HCT116 (cell line): Measurements from ENCODE around the gene PZP. TPM values are rescaled to one million over a fixed set of nuclear protein-coding genes. Genes with fewer than 3 reads are reported as not detected.

Experiments used
- ATAC-seq: fragments of 200-7000 bp; cut with Tn5 transposase; 2 replicates; pipeline ENCODE4 v1.9.1; 2020; ENCODE audit warnings: mild to moderate bottlenecking, moderate library complexity
- BruUV-seq: library from RNA; stranded (reverse); fragments of 400-500 nt; replicated peaks from 2 replicates; lab custom pipeline; 2021; lab: Mats Ljungman, UMichigan
- CTCF ChIA-PET: fragments of 300-600 bp; sonication (Branson Sonifier 250); formaldehyde crosslinking; loops from one replicate; lab custom pipeline; 2021; ENCODE audit warnings: antibody characterized with exemption; lab: Charles Lee
- POLR2A ChIA-PET: fragments of 300-600, 350-600 bp; sonication (Branson Sonifier 250); formaldehyde crosslinking; loops from one replicate; lab custom pipeline; 2021; ENCODE audit warnings: antibody characterized with exemption; lab: Charles Lee
- RAD21 ChIA-PET, 2 experiments: fragments of 300-600 bp; sonication (Branson Sonifier 250); formaldehyde crosslinking; loops; one replicate each; lab custom pipeline; 2023; ENCODE audit warnings: low total read pairs in 2 of 2; ENCODE audit not compliant: uncharacterized antibody in 2 of 2, unreplicated experiment in 2 of 2, low non-redundant PET in 1 of 2; lab: Charles Lee
- DNase-seq: peaks from one replicate; pipeline ENCODE4 v3.0.0-alpha.2; 2010; ENCODE audit warnings: low read depth, low spot score
- H2AFZ ChIP-seq: fragments of 200-600 bp; shearing (Covaris generic), sonication (generic); 2 replicates; pipeline ENCODE4 v1.6.1; 2017; ENCODE audit warnings: low read depth, mixed run types, mixed read lengths, antibody characterized with exemption, low read length; ENCODE audit not compliant: poor library complexity, severe bottlenecking
- H3K27ac ChIP-seq: 2 replicates; pipeline ENCODE4 v1.5.1; 2012; ENCODE audit warnings: low read depth, low read length
- H3K27me3 ChIP-seq: fragments of 200-600 bp; sonication (generic); 2 replicates; pipeline ENCODE4 v1.6.1; 2016; ENCODE audit warnings: mixed run types, low read length, mixed read lengths; ENCODE audit not compliant: insufficient read depth
- H3K36me3 ChIP-seq, 2 experiments: fragments of 200-500 bp in 1 of 2; fragments of 200-600 bp in 1 of 2; sonication (Bioruptor generic) in 1 of 2; sonication (generic) in 1 of 2; 2 replicates each; pipeline versions ENCODE4 v1.5.1 to v1.6.1; 2014 to 2016; ENCODE audit warnings: low read length in 2 of 2, inconsistent platforms in 1 of 2, mixed read lengths in 1 of 2, mixed run types in 1 of 2; ENCODE audit not compliant: insufficient read depth in 2 of 2, control insufficient read depth in 1 of 2
- H3K4me1 ChIP-seq, 2 experiments: fragments of 200-600 bp in 1 of 2; sonication (generic) in 1 of 2; 2 replicates each; pipeline versions ENCODE4 v1.5.1 to v1.6.1; 2012 to 2017; ENCODE audit warnings: low read length in 2 of 2, inconsistent platforms in 1 of 2, mild to moderate bottlenecking in 1 of 2, mixed read lengths in 1 of 2, mixed run types in 1 of 2, moderate library complexity in 1 of 2; ENCODE audit not compliant: insufficient read depth in 2 of 2, control insufficient read depth in 1 of 2
- H3K4me2 ChIP-seq: fragments of 200-600 bp; sonication (generic); 2 replicates; pipeline ENCODE4 v1.6.1; 2017; ENCODE audit warnings: mixed run types, low read length, mixed read lengths
- H3K4me3 ChIP-seq, 2 experiments: fragments of 200-600 bp in 1 of 2; sonication (generic) in 1 of 2; replicated peaks in 1 of 2; 2 replicates each; pipeline ENCODE4 v1.5.1; 2011 to 2016; ENCODE audit warnings: low read length in 2 of 2, control low read depth in 1 of 2, low read depth in 1 of 2, mild to moderate bottlenecking in 1 of 2, mixed read lengths in 1 of 2, mixed run types in 1 of 2
- H3K79me2 ChIP-seq: fragments of 200-600 bp; sonication (generic); 2 replicates; pipeline ENCODE4 v1.6.1; 2017; ENCODE audit warnings: mild to moderate bottlenecking, mixed run types, low read length, moderate library complexity, mixed read lengths; ENCODE audit not compliant: insufficient read depth
- H3K9ac ChIP-seq: fragments of 200-600 bp; sonication (generic); 2 replicates; pipeline ENCODE4 v1.6.1; 2016; ENCODE audit warnings: low read length, mixed read lengths
- H3K9me2 ChIP-seq: fragments of 200-600 bp; sonication (generic), shearing (Covaris generic); 2 replicates; pipeline ENCODE4 v1.6.1; 2017; ENCODE audit warnings: mixed run types, mild to moderate bottlenecking, moderate library complexity; ENCODE audit not compliant: insufficient read depth
- H3K9me3 ChIP-seq, 2 experiments: fragments of 200-500 bp in 1 of 2; fragments of 200-600 bp in 1 of 2; sonication (Bioruptor generic) in 1 of 2; sonication (generic) in 1 of 2; 2 replicates each; pipeline ENCODE4 v1.6.1; 2014 to 2017; ENCODE audit warnings: low read length in 2 of 2, mixed read lengths in 2 of 2, inconsistent platforms in 1 of 2, low read depth in 1 of 2, mild to moderate bottlenecking in 1 of 2, mixed run types in 1 of 2, moderate library complexity in 1 of 2; ENCODE audit not compliant: control insufficient read depth in 1 of 2, insufficient read depth in 1 of 2
- H4K20me1 ChIP-seq: fragments of 200-600 bp; sonication (generic), shearing (Covaris generic); 2 replicates; pipeline ENCODE4 v1.6.1; 2017; ENCODE audit warnings: mixed run types, mild to moderate bottlenecking, moderate library complexity; ENCODE audit not compliant: insufficient read depth
- CBX3 ChIP-seq: IDR thresholded peaks from 2 replicates; pipeline ENCODE4 v1.6.1; 2012; ENCODE audit warnings: low read depth
- CTCF ChIP-seq, 3 experiments: fragments of 200-600 bp in 1 of 3; sonication (generic) in 1 of 3; IDR thresholded peaks in 2 of 3; conservative IDR thresholded peaks in 1 of 3; 2 replicates each; pipeline ENCODE4 v1.5.1; 2012 to 2017; ENCODE audit warnings: low read depth in 2 of 3, low read length in 2 of 3, antibody characterized with exemption in 1 of 3, borderline replicate concordance in 1 of 3, control low read depth in 1 of 3, mild to moderate bottlenecking in 1 of 3, mixed read lengths in 1 of 3, mixed run types in 1 of 3, moderate library complexity in 1 of 3; ENCODE audit not compliant: insufficient read depth in 1 of 3
- EGR1 ChIP-seq: IDR thresholded peaks from 2 replicates; pipeline ENCODE4 v1.6.1; 2012; ENCODE audit warnings: low read depth
- ELF1 ChIP-seq: IDR thresholded peaks from 2 replicates; pipeline ENCODE4 v1.6.1; 2012; ENCODE audit warnings: low read depth, borderline replicate concordance
- EZH2 ChIP-seq: fragments of 200-600 bp; sonication (generic); IDR thresholded peaks from 2 replicates; pipeline ENCODE4 v1.6.1; 2017; ENCODE audit warnings: antibody characterized with exemption, mixed run types
- FOSL1 ChIP-seq: IDR thresholded peaks from 2 replicates; pipeline ENCODE4 v1.6.1; 2012; ENCODE audit warnings: low read depth
- JUND ChIP-seq: IDR thresholded peaks from 2 replicates; pipeline ENCODE4 v1.6.1; 2012
- MAX ChIP-seq: IDR thresholded peaks from 2 replicates; pipeline ENCODE4 v1.6.1; 2012
- POLR2A ChIP-seq: IDR thresholded peaks from 2 replicates; pipeline ENCODE4 v1.7.0; 2011; ENCODE audit warnings: borderline replicate concordance; ENCODE audit not compliant: insufficient read depth, insufficient read length; ENCODE audit errors: extremely low read depth
- POLR2AphosphoS5 ChIP-seq: IDR thresholded peaks from 2 replicates; pipeline ENCODE4 v1.6.1; 2011; ENCODE audit warnings: mild to moderate bottlenecking, low read depth, low read length, moderate library complexity
- RAD21 ChIP-seq: IDR thresholded peaks from 2 replicates; pipeline ENCODE4 v1.6.1; 2012; ENCODE audit warnings: low read depth, mild to moderate bottlenecking
- REST ChIP-seq: IDR thresholded peaks from 2 replicates; pipeline ENCODE4 v1.6.1; 2012; ENCODE audit warnings: low read depth
- SP1 ChIP-seq: IDR thresholded peaks from 2 replicates; pipeline ENCODE4 v1.6.1; 2012; ENCODE audit warnings: low read depth
- SRF ChIP-seq: IDR thresholded peaks from 2 replicates; pipeline ENCODE4 v1.6.1; 2012; ENCODE audit warnings: low read depth
- TCF7L2 ChIP-seq: IDR thresholded peaks from 2 replicates; pipeline ENCODE4 v1.7.0; 2011; ENCODE audit warnings: borderline replicate concordance, inconsistent platforms; ENCODE audit not compliant: insufficient read depth, insufficient read length; ENCODE audit errors: extremely low read depth
- YY1 ChIP-seq: IDR thresholded peaks from 2 replicates; pipeline ENCODE4 v1.6.1; 2011; ENCODE audit warnings: low read length, low read depth, moderate library complexity, mild to moderate bottlenecking; ENCODE audit not compliant: insufficient replicate concordance; ENCODE audit errors: extremely low read depth
- ZBTB33 ChIP-seq: IDR thresholded peaks from 2 replicates; pipeline ENCODE4 v1.6.1; 2011; ENCODE audit warnings: mild to moderate bottlenecking, low read length, moderate library complexity; ENCODE audit not compliant: insufficient replicate concordance; ENCODE audit errors: extremely low read depth
- ZFX ChIP-seq: fragments of 450-650 bp; IDR thresholded peaks from 2 replicates; pipeline ENCODE4 v1.6.1; 2017
- ZNF274 ChIP-seq: fragments of 200-500 bp; sonication (Bioruptor generic); IDR thresholded peaks from 2 replicates; pipeline ENCODE4 v1.6.1; 2014; ENCODE audit warnings: mild to moderate bottlenecking, low read depth, low read length, inconsistent platforms
- intact Hi-C: fragments of 100-400 bp; cut with micrococcal nuclease; formaldehyde crosslinking; loops from 2 replicates; pipeline ENCODE4 v1.10.0; 2022
- total RNA-seq: library from RNA; stranded (reverse); gene quantifications from one replicate; pipeline ENCODE4 v1.2.1, GENCODE V29; 2021; ENCODE audit not compliant: unreplicated experiment

The PZP gene
- total RNA-seq, 1 experiment from 2014 or later = not detected

GRCh38 chr12:9113296-9113986, 94.8 kb downstream of the PZP start:
- Histone ChIP-seq H3K4me3 (no peak overlapping the region), H4K20me1 (no peaks in the 10 kb centered on the region), H3K4me2 (no peak overlapping the region), H3K9ac (no peak overlapping the region), H3K4me1 (no peaks in the 10 kb centered on the region), H3K79me2 (no peaks in the 10 kb centered on the region), H3K36me3 (no peaks in the 10 kb centered on the region), H3K9me2 (no peaks in the 10 kb centered on the region), H2AFZ (no peak overlapping the region), H3K9me3 (no peaks in the 10 kb centered on the region), H3K27me3 (peaks cover 36% of the 10 kb centered on the region), H3K27ac (no peak overlapping the region)
- ChIA-PET RAD21 (no interaction called here), POLR2A (no interaction called here), CTCF (no interaction called here)
- intact Hi-C loops = no loop called here
- DNase-seq = no peak
- no peak for ATAC-seq
- TF ChIP-seq TCF7L2 (no peak), YY1 (no peak), ZFX (no peak), MAX (no peak), ZBTB33 (no peak), CBX3 (no peak), EZH2 (no peak), ZNF274 (no peak), JUND (no peak), FOSL1 (no peak), RAD21 (no peak), SRF (no peak), EGR1 (no peak), REST (no peak), POLR2AphosphoS5 (no peak), POLR2A (no peak), SP1 (no peak), CTCF (IDR thresholded peaks at IDR 0.05 in 2 of 3, conservative IDR thresholded peaks at IDR 0.05 in 1 of 3; ENCODE audit: borderline replicate concordance in 1 of 3, insufficient read depth in 1 of 3, low read depth in 2 of 3, low read length in 2 of 3) (no peak), ELF1 (no peak)
- no TSS peak for BruUV-seq
